ENCODE results near the gene EXT2. TPM values are rescaled to one million over a fixed set of nuclear protein-coding genes. Genes with fewer than 3 reads are reported as not detected.

Gene EXT2
- total and polyA plus RNA-seq, 3 donors from 2014 or later: 47.5 to 71.2 (median 60.9) TPM

DNA sequence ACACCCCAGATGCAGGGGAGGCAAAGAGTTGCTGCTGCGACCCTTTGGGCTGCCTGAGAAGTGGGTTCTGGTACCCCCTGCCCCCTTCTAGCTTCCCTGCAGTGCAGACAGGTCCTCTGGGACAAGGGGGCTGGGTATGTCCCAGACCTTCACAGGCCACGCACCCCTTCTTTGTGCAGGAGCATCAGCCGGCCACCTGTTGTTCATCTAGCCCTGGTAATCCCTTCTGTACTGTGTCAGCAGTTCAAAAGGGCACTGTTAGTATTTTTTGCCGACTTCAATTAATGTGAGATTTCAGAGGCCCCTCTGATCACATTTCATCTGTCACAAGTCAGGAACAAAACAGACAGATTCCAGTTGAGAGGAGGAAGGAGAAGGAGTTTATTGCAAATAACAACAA lies 164.6 kb downstream of the EXT2 start:
- no peak overlapping the region for H3K4me3 ChIP-seq
- no peak overlapping the region for H3K27ac ChIP-seq
- 69 to 82% methylated on average over 3 to 4 of the region's 4 CpGs for WGBS, 2 donors
- no peak for DNase-seq
- no peaks in the 10 kb centered on the region for H3K27me3 ChIP-seq
- H3K36me3 ChIP-seq (ENCODE audit: low read depth, missing control alignments): no peaks in the 10 kb centered on the region
- TF ChIP-seq, protein P1, sequence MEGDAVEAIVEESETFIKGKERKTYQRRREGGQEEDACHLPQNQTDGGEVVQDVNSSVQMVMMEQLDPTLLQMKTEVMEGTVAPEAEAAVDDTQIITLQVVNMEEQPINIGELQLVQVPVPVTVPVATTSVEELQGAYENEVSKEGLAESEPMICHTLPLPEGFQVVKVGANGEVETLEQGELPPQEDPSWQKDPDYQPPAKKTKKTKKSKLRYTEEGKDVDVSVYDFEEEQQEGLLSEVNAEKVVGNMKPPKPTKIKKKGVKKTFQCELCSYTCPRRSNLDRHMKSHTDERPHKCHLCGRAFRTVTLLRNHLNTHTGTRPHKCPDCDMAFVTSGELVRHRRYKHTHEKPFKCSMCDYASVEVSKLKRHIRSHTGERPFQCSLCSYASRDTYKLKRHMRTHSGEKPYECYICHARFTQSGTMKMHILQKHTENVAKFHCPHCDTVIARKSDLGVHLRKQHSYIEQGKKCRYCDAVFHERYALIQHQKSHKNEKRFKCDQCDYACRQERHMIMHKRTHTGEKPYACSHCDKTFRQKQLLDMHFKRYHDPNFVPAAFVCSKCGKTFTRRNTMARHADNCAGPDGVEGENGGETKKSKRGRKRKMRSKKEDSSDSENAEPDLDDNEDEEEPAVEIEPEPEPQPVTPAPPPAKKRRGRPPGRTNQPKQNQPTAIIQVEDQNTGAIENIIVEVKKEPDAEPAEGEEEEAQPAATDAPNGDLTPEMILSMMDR (IDR thresholded peaks at IDR 0.05): no peak
- TF ChIP-seq POLR2A (IDR thresholded peaks at IDR 0.05): no peak
- H3K9me3 ChIP-seq: no peaks in the 10 kb centered on the region
- H3K4me1 ChIP-seq: no peaks in the 10 kb centered on the region
- intact Hi-C loops (cut with DNase I; ENCODE audit: low total_unique reads): no loop called here

- no peaks in the 10 kb centered on the region for H3K36me3 ChIP-seq (ENCODE audit: low read depth, missing control alignments)
- no peak overlapping the region for H3K27ac ChIP-seq
- intact Hi-C loops (cut with DNase I; ENCODE audit: low total_unique reads): no loop called here
- WGBS, 2 donors: 93 to 98% methylated on average over 7 to 14 of the region's 14 CpGs
- no peaks in the 10 kb centered on the region for H3K4me1 ChIP-seq
- DNase-seq: peak; percentile 4
- no peaks in the 10 kb centered on the region for H3K27me3 ChIP-seq
- TF ChIP-seq POLR2A (IDR thresholded peaks at IDR 0.05): no peak
- no peaks in the 10 kb centered on the region for H3K9me3 ChIP-seq
- no peak overlapping the region for H3K4me3 ChIP-seq
Observed at GRCh38 chr11:44261800-44262591, 166.5 kb downstream of the EXT2 start.

- TF ChIP-seq, protein P1 (IDR thresholded peaks at IDR 0.05): no peak
- no peak for TF ChIP-seq POLR2A (IDR thresholded peaks at IDR 0.05)
- no peaks in the 10 kb centered on the region for H3K9me3 ChIP-seq
- no peaks in the 10 kb centered on the region for H3K4me1 ChIP-seq
- no peaks in the 10 kb centered on the region for H3K27me3 ChIP-seq
- no peak overlapping the region for H3K4me3 ChIP-seq
- 79 to 92% methylated on average over 12 to 20 of the region's 20 CpGs for WGBS, 2 donors
- intact Hi-C loops (cut with DNase I; ENCODE audit: low total_unique reads): no loop called here
- H3K36me3 ChIP-seq (ENCODE audit: low read depth, missing control alignments): no peaks in the 10 kb centered on the region
- no peak for DNase-seq
- H3K27ac ChIP-seq: no peak overlapping the region
Observed at GRCh38 chr11:44263738-44264437, 168.4 kb downstream of the EXT2 start.

- no peaks in the 10 kb centered on the region for H3K4me1 ChIP-seq
- TF ChIP-seq, protein P1 (IDR thresholded peaks at IDR 0.05): no peak
- no peak for TF ChIP-seq POLR2A (IDR thresholded peaks at IDR 0.05)
- H3K27ac ChIP-seq: no peak overlapping the region
- WGBS, 2 donors: 92% methylated on average over 6 to 8 of the region's 8 CpGs
- no peaks in the 10 kb centered on the region for H3K27me3 ChIP-seq
- H3K36me3 ChIP-seq (ENCODE audit: low read depth, missing control alignments): no peaks in the 10 kb centered on the region
- intact Hi-C loops (cut with DNase I; ENCODE audit: low total_unique reads): no loop called here
- H3K9me3 ChIP-seq: no peaks in the 10 kb centered on the region
- H3K4me3 ChIP-seq: no peak overlapping the region
- DNase-seq: no peak
Observed at GRCh38 chr11:44264438-44264749, 168.9 kb downstream of the EXT2 start.

DNA sequence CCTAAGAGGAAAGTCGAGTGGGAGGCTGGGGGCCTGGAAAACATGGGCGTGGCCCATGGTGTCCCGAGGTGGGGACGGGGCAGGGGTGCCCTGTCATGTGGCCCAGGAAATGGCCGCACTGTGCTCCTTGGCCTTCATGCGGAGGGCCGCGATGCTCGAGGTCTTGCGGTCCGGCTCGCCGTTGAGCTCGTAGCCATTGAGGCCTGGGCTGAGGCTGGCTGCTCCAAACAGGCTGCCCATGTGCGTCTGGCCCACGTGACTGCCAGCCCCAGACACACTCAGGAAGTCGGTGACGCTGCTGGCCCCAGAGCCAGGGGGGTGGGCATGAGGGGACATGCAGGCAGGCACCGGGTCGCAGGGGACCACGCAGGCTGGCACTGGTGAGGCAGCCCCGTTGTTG lies 169.3 kb downstream of the EXT2 start:
- 89 to 94% methylated on average over 21 to 22 of the region's 22 CpGs for WGBS, 2 donors
- Histone ChIP-seq H3K4me3 (no peak overlapping the region), H3K9me3 (no peaks in the 10 kb centered on the region), H3K27me3 (no peaks in the 10 kb centered on the region), H3K4me1 (peaks cover under 1% of the 10 kb centered on the region), H3K27ac (no peak overlapping the region), H3K36me3 (ENCODE audit: low read depth, missing control alignments) (no peaks in the 10 kb centered on the region)
- TF ChIP-seq POLR2A (IDR thresholded peaks at IDR 0.05): no peak
- TF ChIP-seq, protein P1 (IDR thresholded peaks at IDR 0.05): no peak
- no peak for DNase-seq
- intact Hi-C loops (cut with DNase I; ENCODE audit: low total_unique reads): no loop called here

Measured in testis (tissue), 3 donors.